Measurements from ENCODE around the gene HLF. TPM values are rescaled to one million over a fixed set of nuclear protein-coding genes. Genes with fewer than 3 reads are reported as not detected.

Gene HLF
- total RNA-seq, 4 donors from 2014 or later = 8.5 to 17.5 (median 13.3) TPM

DNA sequence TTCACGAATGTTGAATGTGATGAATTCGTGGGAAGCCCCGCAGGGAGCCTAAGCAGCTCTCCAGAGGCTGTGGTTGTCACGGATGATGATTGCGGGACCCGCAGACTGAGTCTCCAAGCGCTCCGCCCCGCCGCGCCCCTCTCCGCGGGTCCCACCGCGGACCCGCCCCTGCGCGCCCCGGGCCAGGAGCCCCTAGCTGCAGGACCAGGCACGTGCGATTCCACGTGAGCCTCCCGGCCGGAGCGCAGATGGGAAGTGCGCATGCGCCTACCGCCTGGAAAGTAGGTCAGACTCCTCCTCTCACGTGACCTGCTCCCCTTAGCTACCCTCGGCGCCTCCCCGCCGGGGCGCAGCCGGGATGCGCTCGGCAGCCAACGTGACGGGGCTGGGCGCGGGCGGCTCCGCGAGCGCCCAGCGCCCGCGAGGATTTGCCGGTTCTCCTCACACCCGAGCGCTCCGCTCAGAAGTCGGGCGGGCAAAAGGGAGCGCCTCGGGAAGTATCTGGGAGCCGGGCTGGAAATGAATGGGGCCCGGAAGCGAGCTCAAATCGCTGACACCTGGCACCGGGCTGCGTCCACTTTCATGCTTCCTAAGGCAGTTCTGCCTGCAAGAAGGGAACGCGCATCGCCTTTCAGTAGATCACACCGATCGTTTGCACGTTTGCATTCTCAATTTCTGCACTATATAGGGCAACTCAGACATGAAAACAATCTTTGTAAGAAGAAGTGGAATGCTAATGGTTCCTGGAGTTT is 26.4 kb upstream of the HLF start:
- peak; percentile 93 for DNase-seq
- Histone ChIP-seq H3K4me1 (peaks cover 3 to 16% (median 13%) of the 10 kb centered on the region in 4 donors), H3K27ac (peak overlapping the region; percentile 70 to 88 (median 82)), H3K36me3 (no peaks in the 10 kb centered on the region), H3K9me3 (no peaks in the 10 kb centered on the region), H3K27me3 (no peaks in the 10 kb centered on the region), H3K4me3 (peak overlapping the region; percentile 35 to 62 (median 40))
- in situ Hi-C loops (cut with MboI; ENCODE audit: low pct_ligation_motif_present in 1 of 4, low pct_unique_long_range_greater_than_20kb in 1 of 4, low sequenced_read_pairs in 3 of 4) (no loop called here), intact Hi-C loops (cut with DNase I; ENCODE audit: low total_unique reads) (no loop called here)
- TF ChIP-seq, protein P1, sequence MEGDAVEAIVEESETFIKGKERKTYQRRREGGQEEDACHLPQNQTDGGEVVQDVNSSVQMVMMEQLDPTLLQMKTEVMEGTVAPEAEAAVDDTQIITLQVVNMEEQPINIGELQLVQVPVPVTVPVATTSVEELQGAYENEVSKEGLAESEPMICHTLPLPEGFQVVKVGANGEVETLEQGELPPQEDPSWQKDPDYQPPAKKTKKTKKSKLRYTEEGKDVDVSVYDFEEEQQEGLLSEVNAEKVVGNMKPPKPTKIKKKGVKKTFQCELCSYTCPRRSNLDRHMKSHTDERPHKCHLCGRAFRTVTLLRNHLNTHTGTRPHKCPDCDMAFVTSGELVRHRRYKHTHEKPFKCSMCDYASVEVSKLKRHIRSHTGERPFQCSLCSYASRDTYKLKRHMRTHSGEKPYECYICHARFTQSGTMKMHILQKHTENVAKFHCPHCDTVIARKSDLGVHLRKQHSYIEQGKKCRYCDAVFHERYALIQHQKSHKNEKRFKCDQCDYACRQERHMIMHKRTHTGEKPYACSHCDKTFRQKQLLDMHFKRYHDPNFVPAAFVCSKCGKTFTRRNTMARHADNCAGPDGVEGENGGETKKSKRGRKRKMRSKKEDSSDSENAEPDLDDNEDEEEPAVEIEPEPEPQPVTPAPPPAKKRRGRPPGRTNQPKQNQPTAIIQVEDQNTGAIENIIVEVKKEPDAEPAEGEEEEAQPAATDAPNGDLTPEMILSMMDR (IDR thresholded peaks at IDR 0.05) = no peak
- TF ChIP-seq POLR2AphosphoS5 (IDR thresholded peaks at IDR 0.05) = peak; percentile 34 to 70 (median 67)
- WGBS, 2 donors (ENCODE audit: low coverage in 1 of 2) = 5% methylated on average over 62 of the region's 68 CpGs; no CpG with 5 or more reads in 1 of the 2 donors

DNA sequence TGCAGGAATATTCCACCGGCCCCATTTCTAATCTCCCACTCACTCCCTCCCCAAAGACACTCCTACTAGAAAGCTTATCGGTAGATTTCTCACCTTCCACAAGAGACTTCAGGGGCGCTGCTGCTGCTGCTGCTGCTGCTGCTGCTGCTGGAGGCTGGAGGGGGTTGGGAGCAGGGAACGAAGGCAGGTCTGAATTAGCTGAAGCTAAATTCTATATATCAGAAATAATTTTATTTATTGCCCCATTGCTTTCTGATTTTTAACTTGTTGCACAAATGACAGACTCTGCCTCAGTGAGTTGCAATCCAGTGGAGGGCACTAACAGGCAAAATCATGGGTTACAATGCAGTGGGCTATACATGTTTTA is 25.8 kb upstream of the HLF start:
- TF ChIP-seq EP300 (IDR thresholded peaks at IDR 0.05; ENCODE audit: low read depth) = no peak
- TF ChIP-seq POLR2AphosphoS5 (IDR thresholded peaks at IDR 0.05) = no peak
- TF ChIP-seq, protein P1 (IDR thresholded peaks at IDR 0.05) = no peak
- TF ChIP-seq POLR2A (IDR thresholded peaks at IDR 0.05) = no peak
- H3K4me1 ChIP-seq = peaks cover 3 to 16% (median 13%) of the 10 kb centered on the region in 4 donors
- no peaks in the 10 kb centered on the region for H3K36me3 ChIP-seq
- H3K27me3 ChIP-seq = no peaks in the 10 kb centered on the region
- no peaks in the 10 kb centered on the region for H3K9me3 ChIP-seq
- WGBS, 2 donors (ENCODE audit: low coverage in 1 of 2) = 1% methylated on average over 4 of the region's 4 CpGs; no CpG with 5 or more reads in 1 of the 2 donors
- DNase-seq = no peak
- peak overlapping the region; percentile 70 to 88 (median 82) for H3K27ac ChIP-seq
- in situ Hi-C loops (cut with MboI; ENCODE audit: low pct_ligation_motif_present in 1 of 4, low pct_unique_long_range_greater_than_20kb in 1 of 4, low sequenced_read_pairs in 3 of 4) (no loop called here), intact Hi-C loops (cut with DNase I; ENCODE audit: low total_unique reads) (no loop called here)
- H3K4me3 ChIP-seq = peak overlapping the region in 3 of 4 donors; percentile 39 to 62 (median 41)

DNA sequence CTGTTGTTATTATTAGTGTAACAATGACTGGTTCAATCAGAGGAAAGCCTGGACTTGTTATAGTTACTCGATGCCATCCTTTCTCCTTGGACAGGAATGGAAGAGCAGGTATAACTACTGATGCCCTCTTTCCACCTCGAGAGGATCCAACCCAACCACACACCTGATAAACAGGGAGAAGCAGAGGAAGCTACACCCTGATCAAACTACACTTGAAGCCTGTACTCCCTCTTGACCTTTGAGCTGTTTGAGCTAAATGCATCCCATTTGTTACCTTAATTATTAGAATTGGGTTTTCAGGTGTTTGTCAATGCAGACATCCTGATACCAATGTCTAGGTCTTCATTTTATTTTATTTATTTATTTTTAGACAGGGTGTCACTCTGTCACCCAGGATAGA is 23.7 kb upstream of the HLF start:
- DNase-seq = no peak
- in situ Hi-C loops (cut with MboI; ENCODE audit: low pct_ligation_motif_present in 1 of 4, low pct_unique_long_range_greater_than_20kb in 1 of 4, low sequenced_read_pairs in 3 of 4) = no loop called here
- Histone ChIP-seq H3K36me3 (no peaks in the 10 kb centered on the region), H3K27me3 (peaks cover 3% of the 10 kb centered on the region), H3K4me1 (peaks cover 3 to 16% (median 13%) of the 10 kb centered on the region in 4 donors), H3K4me3 (no peak overlapping the region), H3K27ac (no peak overlapping the region), H3K9me3 (no peaks in the 10 kb centered on the region)
- 82 to 90% methylated on average over 2 of the region's 2 CpGs for WGBS, 2 donors (ENCODE audit: low coverage in 1 of 2)
- TF ChIP-seq EP300 (IDR thresholded peaks at IDR 0.05; ENCODE audit: low read depth) = no peak
- no peak for TF ChIP-seq POLR2AphosphoS5 (IDR thresholded peaks at IDR 0.05)
- no peak for TF ChIP-seq POLR2A (IDR thresholded peaks at IDR 0.05)
- TF ChIP-seq, protein P1 (IDR thresholded peaks at IDR 0.05) = no peak
- intact Hi-C loops (cut with DNase I; ENCODE audit: low total_unique reads) = no loop called here

DNA sequence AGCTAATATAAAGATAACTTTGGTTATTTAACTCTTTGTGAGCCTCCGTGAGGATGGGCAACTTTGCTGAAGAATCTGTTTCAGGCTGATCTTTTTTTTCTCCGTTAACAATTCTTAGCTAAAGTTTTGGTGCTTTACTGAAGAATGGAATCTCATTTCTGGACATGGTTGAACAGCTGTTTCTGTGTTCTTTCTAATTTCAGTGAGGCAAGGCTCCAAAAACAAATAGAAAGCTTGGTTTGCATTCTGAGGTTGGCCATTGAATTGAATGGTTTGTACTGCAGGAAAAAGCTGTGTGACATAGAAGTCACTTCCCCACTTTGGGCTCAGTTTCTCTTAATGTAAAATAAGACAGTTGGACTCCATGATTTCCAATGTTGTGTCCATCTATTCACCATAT is 22.3 kb upstream of the HLF start:
- intact Hi-C loops (cut with DNase I; ENCODE audit: low total_unique reads) = no loop called here
- Histone ChIP-seq H3K36me3 (no peaks in the 10 kb centered on the region), H3K9me3 (no peaks in the 10 kb centered on the region), H3K27ac (no peak overlapping the region), H3K27me3 (peaks cover 3% of the 10 kb centered on the region), H3K4me1 (peaks cover 3 to 16% (median 13%) of the 10 kb centered on the region in 4 donors), H3K4me3 (no peak overlapping the region)
- in situ Hi-C loops (cut with MboI; ENCODE audit: low pct_ligation_motif_present in 1 of 4, low pct_unique_long_range_greater_than_20kb in 1 of 4, low sequenced_read_pairs in 3 of 4) = no loop called here
- TF ChIP-seq POLR2AphosphoS5 (IDR thresholded peaks at IDR 0.05) = no peak
- TF ChIP-seq POLR2A (IDR thresholded peaks at IDR 0.05) = no peak
- no peak for TF ChIP-seq EP300 (IDR thresholded peaks at IDR 0.05; ENCODE audit: low read depth)
- TF ChIP-seq, protein P1 (IDR thresholded peaks at IDR 0.05) = no peak
- WGBS, 2 donors (ENCODE audit: low coverage in 1 of 2) = 85 to 86% methylated on average over 2 of the region's 2 CpGs
- DNase-seq = no peak
